K562 (cell line): ENCODE data around the gene TTC28. TPM values are rescaled to one million over a fixed set of nuclear protein-coding genes. Genes with fewer than 3 reads are reported as not detected.
"Not testable (repeated sequence)": the region's sequence is repeated elsewhere in the genome, so short reads cannot be mapped to it uniquely, and the experiment has no call there.

Experiments used
- E2F6 ChIP-seq, 2 experiments: IDR thresholded peaks; 2 replicates each; pipeline ENCODE4 v1.6.1; 2011; ENCODE audit warnings: borderline replicate concordance in 1 of 2, control low read depth in 1 of 2, low read depth in 1 of 2, low read length in 1 of 2, mild to moderate bottlenecking in 1 of 2, mixed read lengths in 1 of 2, moderate library complexity in 1 of 2; ENCODE audit not compliant: insufficient read depth in 1 of 2, insufficient read length in 1 of 2, poor library complexity in 1 of 2, severe bottlenecking in 1 of 2; ENCODE audit errors: extremely low read depth in 1 of 2
- GATAD2B ChIP-seq: fragments of 450-650 bp; IDR thresholded peaks from 2 replicates; pipeline ENCODE4 v1.6.1; 2017; ENCODE audit warnings: mild to moderate bottlenecking, borderline replicate concordance
- MYC ChIP-seq, 2 experiments: fragments of 250-450 bp in 1 of 2; sonication (Bioruptor Pico) in 1 of 2; IDR thresholded peaks; 2 replicates each; pipeline versions ENCODE4 v1.5.1 to v1.6.1; 2012 to 2021; ENCODE audit warnings: low read depth in 2 of 2, borderline replicate concordance in 1 of 2, improper control_type of control experiment in 1 of 2, low read length in 1 of 2, mild to moderate bottlenecking in 1 of 2, moderate library complexity in 1 of 2
- PHF8 ChIP-seq: fragments of 200-600 bp; sonication (generic); IDR thresholded peaks from 2 replicates; pipeline ENCODE4 v1.6.1; 2012; ENCODE audit warnings: mixed run types, mild to moderate bottlenecking, inconsistent platforms, low read length, moderate library complexity, borderline replicate concordance
- POLR2G ChIP-seq: fragments of 200-400 bp; formaldehyde crosslinking; IDR thresholded peaks from 2 replicates; pipeline ENCODE4 v1.6.1; 2017; ENCODE audit warnings: low read depth, mild to moderate bottlenecking, antibody characterized with exemption, low read length, moderate library complexity
- RREB1 ChIP-seq: fragments of 250-450 bp; sonication (Bioruptor Pico); IDR thresholded peaks from 2 replicates; pipeline ENCODE4 v1.4.0; 2020
- SMAD4 ChIP-seq: fragments of 250-450 bp; sonication (Bioruptor Pico); conservative IDR thresholded peaks from 2 replicates; pipeline ENCODE4 v1.8.0; 2021; ENCODE audit warnings: inconsistent platforms, mild to moderate bottlenecking, moderate library complexity
- THAP12 ChIP-seq: fragments of 250-450 bp; sonication (Bioruptor Pico); IDR thresholded peaks from 2 replicates; pipeline ENCODE4 v1.9.0; 2021; ENCODE audit warnings: mild to moderate bottlenecking, inconsistent platforms
- VEZF1 ChIP-seq: fragments of 200-800 bp; sonication (Bioruptor generic); IDR thresholded peaks from 2 replicates; pipeline ENCODE4 v1.6.1; 2017; ENCODE audit warnings: missing genetic modification characterization, missing compliant biosample characterization
- YY1 ChIP-seq, 3 experiments: IDR thresholded peaks; 2 replicates each; pipeline ENCODE4 v1.6.1; 2011; ENCODE audit warnings: low read length in 2 of 3, mild to moderate bottlenecking in 2 of 3, moderate library complexity in 2 of 3, borderline replicate concordance in 1 of 3, control low read depth in 1 of 3, low read depth in 1 of 3; ENCODE audit not compliant: insufficient read depth in 3 of 3, insufficient replicate concordance in 2 of 3, control insufficient read depth in 1 of 3, insufficient read length in 1 of 3; ENCODE audit errors: extremely low read depth in 1 of 3
- ZBTB7A ChIP-seq: IDR thresholded peaks from 2 replicates; pipeline ENCODE4 v1.6.1; 2011; ENCODE audit warnings: low read depth, mild to moderate bottlenecking, low read length, moderate library complexity, borderline replicate concordance; ENCODE audit not compliant: control insufficient read depth
- ZNF766 ChIP-seq: fragments of 200-800 bp; sonication (Bioruptor generic); conservative IDR thresholded peaks from 2 replicates; pipeline ENCODE4 v1.6.1; 2016; ENCODE audit warnings: missing genetic modification characterization, missing compliant biosample characterization
- polyA plus RNA-seq, 8 experiments: library from polyadenylated mRNA; depleted of rRNA in 4 of 8; stranded (reverse) in 5 of 8; unstranded in 3 of 8; fragments of >200 nt; fragmentation: Nextera tagmentation in 2 of 8; fragmentation: Illumina TruSeq in 1 of 8; extraction: Ambion mirVana in 2 of 8; extraction: Trizol in 1 of 8; gene quantifications; 2 replicates each; pipeline versions ENCODE4 v1.2.1 to v1.2.3, GENCODE V29; 2011 to 2014; ENCODE audit warnings: inconsistent platforms in 1 of 8, missing spikeins in 1 of 8
- total RNA-seq, 7 experiments: library from RNA; depleted of rRNA in 6 of 7; stranded (reverse); fragments of >200 nt in 6 of 7; fragmentation: Illumina TruSeq in 2 of 7; extraction: Trizol in 2 of 7; gene quantifications; 2 replicates each; pipeline versions ENCODE4 v1.2.1 to v1.2.3, GENCODE V29; 2011 to 2021; ENCODE audit warnings: low replicate concordance in 1 of 7

Gene TTC28
- total and polyA plus RNA-seq, 9 of the 15 experiments (the other 6 are each of a cell fraction or from before 2014, with no cell fraction given), result 0.22 to 10.7 (median 3.1) TPM

GRCh38 chr22:28679611-28680287, at the start of gene TTC28 (continued):
- peak; percentile 72 for TF ChIP-seq POLR2G
- TF ChIP-seq MYC (IDR thresholded peaks at IDR 0.05; ENCODE audit: low read depth, low read length), result peak; percentile 39; the same call in 1 of the 2 replicates
- TF ChIP-seq MYC (CRISPR knock-in tag; IDR thresholded peaks at IDR 0.05; ENCODE audit: borderline replicate concordance, low read depth), result not testable (repeated sequence)
- peak in 1 of 2 experiments; percentile 43 for TF ChIP-seq E2F6 (IDR thresholded peaks at IDR 0.05; ENCODE audit: borderline replicate concordance in 1 of 2, extremely low read depth in 1 of 2, insufficient read depth in 1 of 2, insufficient read length in 1 of 2, low read depth in 1 of 2, low read length in 1 of 2, poor library complexity in 1 of 2, severe bottlenecking in 1 of 2)
- TF ChIP-seq ZNF766 (CRISPR knock-in tag), result peak; percentile 67; the same call in 1 of the 2 replicates
- peak; percentile 87 for TF ChIP-seq VEZF1
- TF ChIP-seq RREB1 (CRISPR knock-in tag), result peak; percentile 54; the same call in 1 of the 2 replicates
- TF ChIP-seq YY1 (IDR thresholded peaks at IDR 0.05; ENCODE audit: borderline replicate concordance in 1 of 3, control insufficient read depth in 1 of 3, extremely low read depth in 1 of 3, insufficient read depth in 3 of 3, insufficient read length in 1 of 3, insufficient replicate concordance in 2 of 3, low read depth in 1 of 3, low read length in 2 of 3), result peak; percentile 14 to 72 (median 70)
- peak; percentile 56; the same call in 1 of the 2 replicates for TF ChIP-seq ZBTB7A
- TF ChIP-seq SMAD4 (CRISPR knock-in tag), result peak; percentile 74
- peak; percentile 53; the same call in 1 of the 2 replicates for TF ChIP-seq PHF8
- 0 out of 2 replicates have a peak, but pooled peaks have one; percentile 36 for TF ChIP-seq THAP12 (CRISPR knock-in tag)
- TF ChIP-seq GATAD2B, result 0 out of 2 replicates have a peak, but pooled peaks have one; percentile 27
